HG03558 (cell line): ENCODE results near the gene FEM1C.

Experiments used
- ATAC-seq: cut with Tn5 transposase; IDR thresholded peaks from one replicate; pipeline ENCODE4 v1.9.1; 2021; ENCODE audit warnings: moderate number of reproducible peaks; ENCODE audit not compliant: unreplicated experiment; ENCODE audit errors: extremely low read depth

The FEM1C gene

DNA sequence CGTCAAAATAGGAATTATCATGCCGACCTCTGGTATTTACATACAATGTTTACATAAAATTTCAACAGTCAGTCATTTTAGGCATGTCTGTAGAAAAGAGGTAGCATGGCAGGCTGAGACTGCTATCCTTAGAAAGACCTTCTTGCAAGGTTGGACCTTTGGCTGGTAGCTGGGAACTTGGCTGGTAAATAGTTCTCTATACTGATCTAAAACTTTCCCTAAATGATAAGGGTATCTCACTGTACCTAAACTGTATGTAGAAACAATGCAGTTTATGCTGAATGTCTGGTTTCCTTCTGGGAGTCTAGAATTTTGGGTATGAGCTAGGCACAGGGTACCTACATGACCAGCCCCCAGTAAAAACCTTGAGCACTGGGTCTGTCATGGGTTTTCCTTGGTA, 18.0 kb downstream of the FEM1C start:
- ATAC-seq = no peak

DNA sequence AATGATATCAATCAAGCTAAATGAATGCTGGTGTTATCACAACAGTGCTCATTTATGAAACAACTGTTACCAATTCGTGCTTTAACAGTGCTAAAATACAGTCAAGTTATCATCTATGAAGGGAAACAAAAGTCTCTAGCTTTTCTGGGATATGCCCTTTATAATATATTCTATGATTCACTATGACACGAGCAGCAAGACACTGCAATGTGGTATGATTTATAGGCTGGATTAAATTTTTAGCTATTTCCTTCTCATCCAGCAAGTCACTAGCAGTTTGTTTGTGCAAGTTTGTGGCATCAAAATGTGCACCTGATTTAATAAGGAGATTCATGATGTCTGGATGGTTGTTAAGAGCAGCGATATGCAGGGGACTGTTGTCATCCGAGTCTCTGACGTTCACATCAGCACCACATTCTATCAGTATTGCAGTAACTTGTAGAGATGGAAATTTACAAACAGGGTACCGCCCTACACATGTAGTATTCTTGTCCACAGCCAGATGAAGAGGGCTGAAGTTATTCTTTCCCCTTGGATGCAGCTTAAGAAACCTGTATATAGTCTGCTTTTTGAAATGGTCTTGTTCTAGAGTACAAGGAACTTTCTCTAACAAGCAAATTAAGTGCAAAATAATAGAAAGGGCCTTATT, 20.3 kb downstream of the FEM1C start:
- ATAC-seq = no peak

DNA sequence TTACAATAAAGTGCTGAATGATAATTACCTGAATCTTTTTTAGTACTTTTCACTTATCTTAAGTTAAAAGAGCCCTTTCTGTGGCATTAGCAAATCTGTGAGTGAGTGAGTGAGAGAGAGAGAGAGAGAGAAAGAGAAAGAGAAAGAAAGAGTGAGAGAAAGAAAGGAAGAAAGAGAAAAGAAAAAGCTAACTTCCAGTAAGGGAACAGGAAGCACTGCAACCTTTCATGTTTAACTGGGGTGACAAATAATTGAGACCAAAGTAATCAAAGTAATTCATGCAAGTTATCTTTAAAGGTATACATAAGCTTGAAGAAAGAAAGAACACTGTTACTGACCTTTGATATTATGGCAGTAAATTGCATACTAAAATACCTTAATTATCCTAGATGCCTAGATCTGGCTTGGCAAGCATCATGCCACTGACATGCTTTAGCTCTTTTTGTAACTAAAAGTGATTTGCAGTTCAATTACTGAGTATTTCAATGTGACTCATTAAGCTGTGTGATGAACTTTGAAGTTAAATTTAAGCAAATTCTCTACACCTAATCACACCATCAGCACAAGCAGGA, 21.7 kb downstream of the FEM1C start:
- ATAC-seq = no peak

DNA sequence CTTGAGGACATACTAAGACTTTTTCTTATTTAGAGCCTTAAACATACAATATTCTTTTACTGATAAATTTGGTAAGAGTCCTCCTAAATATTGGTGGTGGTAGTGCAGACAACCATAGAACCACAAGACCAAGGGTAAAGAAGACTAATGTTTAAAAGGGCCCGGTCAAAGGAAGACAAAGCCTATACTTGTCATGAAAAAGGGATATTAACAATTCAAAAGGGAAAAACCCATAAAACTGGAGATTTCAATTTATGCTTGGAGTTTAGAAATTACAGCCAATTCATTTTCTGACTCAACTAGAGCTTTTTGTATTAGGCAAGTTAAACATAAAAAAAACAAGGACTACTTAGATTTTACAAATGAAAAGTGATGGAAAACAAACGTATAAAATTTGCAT, 24.4 kb downstream of the FEM1C start:
- no peak for ATAC-seq

DNA sequence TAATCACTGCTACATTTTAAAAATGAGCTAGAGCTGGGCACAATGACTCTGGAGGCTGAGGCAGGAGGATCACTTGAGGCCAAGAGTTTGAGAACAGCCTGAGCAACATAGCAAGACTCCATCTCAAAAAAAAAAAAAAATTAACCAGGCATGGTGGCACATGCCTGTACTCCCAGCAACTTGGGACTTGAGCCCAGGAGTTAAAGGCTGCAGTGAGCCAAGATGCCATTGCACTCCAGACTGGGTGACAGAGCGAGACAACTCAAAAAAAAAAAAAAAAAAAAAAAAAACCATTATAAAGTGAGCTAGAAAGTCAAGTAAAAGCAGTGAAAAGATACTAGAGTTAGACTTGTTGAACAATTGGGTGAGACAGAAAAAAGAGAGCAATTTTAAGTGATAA, 28.2 kb downstream of the FEM1C start:
- ATAC-seq = no peak

DNA sequence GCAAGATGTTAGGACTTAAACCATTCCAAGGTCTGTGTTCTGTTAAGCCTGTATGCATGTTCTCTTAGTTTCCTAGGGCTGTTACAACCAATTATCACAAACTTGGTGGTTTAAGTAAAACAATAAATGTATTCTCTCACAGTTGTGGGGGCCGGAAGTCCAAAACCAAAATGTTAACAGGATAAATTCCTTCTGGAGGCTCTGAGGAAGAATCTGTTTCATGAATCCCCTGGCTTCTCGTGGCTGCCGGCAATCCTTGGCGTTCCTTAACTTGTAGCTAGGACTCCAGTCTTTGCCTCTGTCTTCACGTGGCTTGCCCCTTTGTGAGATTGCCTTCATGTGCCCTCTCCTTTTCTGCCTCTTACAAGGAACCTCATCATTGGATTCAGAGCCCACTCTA, 30.4 kb downstream of the FEM1C start:
- no peak for ATAC-seq

DNA sequence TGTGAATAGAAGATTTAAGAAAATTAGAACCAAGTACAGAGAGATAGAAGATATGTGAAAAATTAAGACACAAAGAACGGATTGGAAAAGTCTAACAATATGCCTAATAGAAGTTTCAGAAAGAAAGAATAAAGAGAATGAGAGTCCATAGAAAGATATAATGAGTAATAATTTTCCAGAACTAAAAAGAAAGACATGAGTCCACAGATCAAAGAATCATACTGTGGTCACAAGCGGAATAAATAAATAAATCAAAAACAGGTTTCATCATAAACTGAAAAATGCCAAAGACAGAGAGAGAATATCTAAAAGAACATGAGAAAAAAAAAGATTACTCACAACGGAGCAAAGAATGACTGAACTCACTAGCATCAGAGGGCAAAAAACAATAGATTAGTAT, 32.9 kb downstream of the FEM1C start:
- no peak for ATAC-seq

DNA sequence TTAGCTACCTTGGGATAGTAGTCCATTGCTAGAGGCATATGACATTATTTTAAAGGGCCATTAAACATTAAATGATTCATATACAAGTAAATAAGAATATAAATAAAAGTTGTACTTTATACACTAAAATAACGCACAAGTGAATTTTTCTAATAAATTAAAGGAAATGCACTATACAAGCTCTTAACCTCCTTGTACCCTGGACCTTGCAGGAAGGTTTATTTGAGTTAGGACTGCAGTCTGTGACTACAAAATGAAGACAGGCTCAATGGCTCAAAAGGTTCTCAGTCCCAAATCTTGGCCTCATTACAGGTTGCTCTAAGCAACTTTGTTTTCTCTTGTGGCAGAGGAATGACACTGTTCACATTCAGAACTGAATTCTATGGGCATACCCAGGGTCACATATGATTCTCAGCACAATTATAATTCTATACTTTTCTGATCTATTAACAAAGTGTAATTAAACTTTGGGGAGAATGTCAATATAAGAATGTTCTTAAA, 34.4 kb downstream of the FEM1C start:
- ATAC-seq = no peak

DNA sequence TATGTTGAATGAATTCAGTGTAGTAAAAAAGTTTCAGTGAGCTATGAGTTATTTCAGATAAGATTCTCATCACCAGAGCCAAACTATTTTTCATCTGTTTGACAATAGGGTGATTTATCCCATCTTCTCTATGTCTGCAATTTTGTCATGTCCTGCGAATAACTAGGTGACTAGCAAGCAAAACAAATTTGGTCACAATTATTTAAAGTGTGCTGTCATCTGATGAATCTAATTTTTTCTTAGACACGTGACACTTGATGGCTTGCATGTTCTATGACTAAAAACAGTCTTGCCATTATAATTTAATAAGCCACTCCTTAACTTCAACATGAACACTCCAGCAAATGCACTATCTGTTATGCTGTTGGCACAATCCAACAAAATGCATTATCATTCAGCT, 35.0 kb downstream of the FEM1C start:
- no peak for ATAC-seq

DNA sequence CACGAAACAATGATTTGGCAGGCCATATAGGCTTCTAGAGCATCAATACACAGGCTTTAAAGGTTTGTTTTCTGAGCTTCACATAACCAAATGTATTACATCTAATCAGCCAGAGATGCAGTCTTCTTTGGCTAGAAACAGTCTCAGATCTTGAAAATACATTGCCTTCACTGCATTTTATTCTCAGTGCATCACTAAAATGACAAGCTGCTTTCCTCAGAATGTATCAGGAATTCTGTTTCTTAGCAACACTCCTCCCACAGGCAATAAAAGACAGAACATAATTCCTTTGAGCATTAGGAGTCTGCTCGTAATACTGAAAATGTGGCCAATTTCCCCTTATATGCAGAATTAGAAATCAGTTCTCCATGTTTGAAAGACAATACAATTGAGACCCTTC, 36.9 kb downstream of the FEM1C start:
- no peak for ATAC-seq

DNA sequence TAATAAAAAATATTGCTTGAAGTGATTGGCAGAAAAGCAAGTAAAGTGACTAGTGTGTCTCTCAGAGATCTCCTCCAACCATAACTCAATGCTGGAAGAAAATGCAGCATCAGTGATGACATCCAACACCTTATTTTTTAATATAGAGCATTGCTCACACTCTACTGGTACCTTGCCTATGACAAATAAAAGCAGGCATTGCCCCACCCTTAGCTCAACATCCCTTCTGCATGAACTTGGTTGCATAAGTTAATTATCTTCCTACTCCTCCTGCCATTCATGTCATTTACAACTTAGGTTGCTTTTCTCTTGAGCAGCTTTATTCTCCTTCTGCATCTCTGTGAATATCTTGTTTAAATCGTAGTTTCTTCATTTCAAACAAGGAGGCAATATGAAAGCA, 41.2 kb downstream of the FEM1C start:
- ATAC-seq = no peak

DNA sequence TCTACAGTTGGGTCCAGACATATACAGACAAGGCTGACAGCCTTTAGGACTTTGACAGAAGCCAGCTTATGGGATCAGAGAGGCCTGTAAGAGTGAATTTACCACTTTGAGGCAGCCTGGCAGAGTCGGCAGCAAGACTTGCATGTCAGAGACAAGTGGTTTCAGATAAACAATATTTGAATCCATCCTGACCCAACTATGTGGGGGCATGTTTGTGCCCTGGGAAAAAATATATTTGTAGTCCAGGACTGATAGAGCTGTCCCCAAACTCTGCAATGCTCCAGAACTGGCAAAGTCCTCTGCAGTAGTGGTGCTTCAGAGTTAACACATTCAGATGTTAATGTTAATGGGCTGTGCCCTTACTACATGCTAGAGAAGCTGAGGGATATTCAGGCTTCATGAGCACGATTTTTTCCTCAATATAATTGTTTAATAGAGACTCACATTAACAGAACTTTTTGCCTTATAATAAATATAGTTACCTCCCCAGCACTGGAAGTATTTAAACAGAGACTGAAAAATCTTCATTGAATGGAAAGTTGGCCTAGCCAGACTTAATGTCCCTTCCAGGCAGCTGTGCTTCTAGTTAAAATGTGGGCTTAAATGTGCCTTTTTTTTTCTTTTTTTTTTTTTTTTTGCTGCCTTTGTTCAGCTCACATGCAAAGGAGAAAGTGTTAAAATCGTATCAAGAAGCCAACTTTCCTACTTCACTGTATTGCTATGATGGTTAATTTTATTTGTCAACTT, 42.9 kb downstream of the FEM1C start:
- no peak for ATAC-seq

DNA sequence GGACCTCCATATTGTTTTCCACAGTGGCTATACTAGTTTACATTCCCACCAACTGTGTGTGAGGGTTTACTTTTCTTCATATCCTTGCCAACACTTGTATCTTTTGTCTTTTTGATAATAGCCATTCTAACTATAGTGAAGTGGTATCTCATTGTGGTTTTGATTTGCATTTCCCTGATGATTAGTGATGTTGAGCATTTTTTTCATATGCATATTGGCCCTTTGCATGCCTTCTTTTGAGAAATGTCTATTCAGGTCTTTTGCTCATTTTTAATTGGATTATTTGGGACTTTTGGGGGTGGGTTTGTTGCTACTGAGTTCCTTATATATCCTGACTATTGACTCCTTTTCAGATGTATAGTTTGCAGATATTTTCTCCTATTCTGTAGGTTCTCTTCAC, 44.4 kb downstream of the FEM1C start:
- no peak for ATAC-seq

DNA sequence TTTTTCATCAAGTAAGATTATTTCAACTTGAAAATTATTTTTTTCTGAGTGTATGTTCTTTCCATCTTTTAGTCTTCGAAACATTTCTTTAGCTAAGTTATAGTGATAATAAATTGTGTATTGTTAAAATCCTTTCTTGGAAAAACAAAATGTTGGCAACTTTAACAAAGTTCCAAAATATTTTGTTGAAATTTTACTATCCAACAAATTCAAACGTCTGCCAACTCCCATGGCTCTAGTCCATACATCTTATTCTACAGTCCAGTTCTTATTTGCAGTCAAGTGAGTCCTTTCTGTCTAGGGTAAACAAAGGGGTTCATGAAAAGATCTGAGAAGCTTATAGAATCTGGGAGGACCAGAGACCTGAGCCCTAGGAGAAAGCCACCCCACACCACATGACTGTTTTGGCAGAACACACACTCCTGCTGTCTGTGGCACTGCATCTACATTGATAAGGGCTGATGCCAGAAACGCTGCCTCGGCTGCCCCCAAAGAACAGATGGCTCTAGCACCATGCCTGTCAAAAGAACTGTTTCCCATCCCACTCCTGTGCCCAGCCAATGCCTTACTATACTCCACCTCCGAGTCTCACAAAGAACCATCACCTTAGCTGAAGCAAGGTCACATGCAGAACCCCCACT, 47.5 kb downstream of the FEM1C start:
- ATAC-seq = no peak

DNA sequence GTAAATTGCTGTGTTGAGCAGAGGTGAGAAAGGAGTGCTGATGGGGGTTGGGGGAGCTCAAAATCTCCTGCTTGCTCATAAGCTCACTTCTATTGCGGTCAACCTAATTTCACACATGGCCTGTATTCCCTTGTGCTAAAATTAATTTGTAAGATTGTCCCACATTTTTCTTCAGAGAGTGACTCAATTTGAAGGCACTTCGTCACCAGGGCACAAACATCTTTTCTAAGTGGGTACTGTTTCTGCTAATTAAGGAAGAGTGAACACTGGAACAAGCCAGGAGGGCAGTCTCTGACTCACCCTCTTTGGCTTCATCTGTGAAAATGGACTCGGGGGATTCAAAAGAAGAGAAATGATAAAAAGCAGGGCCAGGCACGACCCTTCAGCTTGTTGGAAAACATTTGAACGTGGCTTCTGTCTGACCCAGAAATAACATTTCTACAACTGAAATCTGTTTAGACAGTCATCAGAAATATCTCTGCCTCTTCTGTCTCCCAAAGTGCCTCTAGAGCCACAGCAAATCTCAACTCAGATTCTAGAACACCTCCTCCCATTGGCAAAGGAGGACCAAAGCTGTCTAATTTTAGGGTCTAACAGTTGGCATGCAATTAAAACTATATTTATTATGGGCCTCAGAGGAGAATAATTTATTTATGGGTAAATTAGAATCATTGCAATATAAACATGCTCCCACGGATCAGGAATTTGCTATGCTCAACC, 49.8 kb downstream of the FEM1C start:
- ATAC-seq = no peak

DNA sequence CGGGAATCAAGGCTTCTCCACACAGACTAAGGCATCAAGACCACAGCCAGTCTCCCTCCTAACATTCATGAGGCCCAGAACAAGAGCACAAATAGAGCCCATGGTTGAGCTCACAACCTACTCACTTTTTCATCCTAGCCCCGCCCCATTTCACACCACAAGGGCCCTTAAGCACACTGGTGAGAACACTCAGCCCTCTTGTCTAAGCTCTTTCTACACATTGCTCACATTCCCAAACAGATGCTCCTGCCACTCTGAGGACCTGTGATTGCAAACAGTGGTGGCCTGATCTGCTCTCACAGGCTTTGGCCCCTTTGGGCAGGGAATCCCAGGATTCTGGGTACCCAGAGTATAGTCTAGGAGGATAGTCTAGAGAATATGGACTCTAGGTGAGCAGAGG, 54.0 kb downstream of the FEM1C start:
- no peak for ATAC-seq

DNA sequence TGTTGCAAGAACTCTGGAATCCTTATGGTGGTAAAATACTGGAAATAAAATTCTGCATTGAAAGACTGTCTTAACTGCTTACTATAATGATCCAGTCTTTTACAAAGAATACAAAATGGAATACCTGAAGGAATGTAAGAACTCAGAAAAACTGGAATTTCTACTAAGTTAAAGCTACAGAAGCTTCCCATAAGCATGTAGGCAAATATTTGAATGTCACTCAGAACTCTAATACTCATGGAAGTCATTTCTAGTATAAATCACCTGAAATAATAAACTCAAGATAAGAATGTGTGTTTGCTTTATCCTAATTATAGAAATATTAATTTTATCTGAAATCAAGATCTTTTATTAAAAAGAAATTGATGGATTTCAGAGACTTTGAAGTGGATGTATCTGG, 54.8 kb downstream of the FEM1C start:
- ATAC-seq = no peak

DNA sequence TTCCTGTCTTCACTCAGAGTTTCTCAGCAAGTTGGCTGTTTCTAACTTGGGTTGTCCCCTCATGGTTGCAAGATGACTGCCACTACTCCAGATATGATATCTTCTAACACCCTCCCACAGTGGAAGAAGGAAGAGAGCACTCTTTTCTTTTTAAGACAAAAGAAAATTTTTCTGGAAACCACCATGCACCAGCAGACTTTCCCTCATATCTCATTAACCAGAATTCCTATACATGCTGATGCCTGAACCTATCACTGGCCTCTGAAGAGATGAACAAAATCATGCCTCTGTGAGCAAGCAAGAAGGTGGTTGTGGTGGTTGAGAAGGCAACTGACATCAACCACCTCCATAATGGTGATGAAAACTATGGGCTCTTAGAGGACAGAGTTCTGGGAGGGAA, 56.8 kb downstream of the FEM1C start:
- ATAC-seq = no peak

DNA sequence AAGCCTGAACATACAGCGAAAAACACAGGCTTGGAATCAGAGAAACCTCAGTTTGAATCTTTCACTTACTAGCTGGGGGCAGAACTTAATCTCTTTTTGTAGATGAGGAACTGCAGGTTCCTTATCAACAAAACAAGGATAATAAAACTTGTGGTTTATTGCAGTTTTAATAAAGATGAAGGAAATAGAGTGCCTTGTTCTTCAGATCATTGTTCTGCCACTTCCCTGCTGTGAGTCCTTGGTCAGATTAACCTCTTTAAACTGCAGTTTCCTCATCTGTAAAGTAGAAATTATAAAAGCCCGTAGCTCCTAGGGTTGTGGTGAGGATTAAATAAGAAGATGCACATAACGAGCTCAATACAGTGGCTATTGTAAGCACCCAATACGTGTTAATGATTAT, 57.4 kb downstream of the FEM1C start:
- ATAC-seq = no peak

DNA sequence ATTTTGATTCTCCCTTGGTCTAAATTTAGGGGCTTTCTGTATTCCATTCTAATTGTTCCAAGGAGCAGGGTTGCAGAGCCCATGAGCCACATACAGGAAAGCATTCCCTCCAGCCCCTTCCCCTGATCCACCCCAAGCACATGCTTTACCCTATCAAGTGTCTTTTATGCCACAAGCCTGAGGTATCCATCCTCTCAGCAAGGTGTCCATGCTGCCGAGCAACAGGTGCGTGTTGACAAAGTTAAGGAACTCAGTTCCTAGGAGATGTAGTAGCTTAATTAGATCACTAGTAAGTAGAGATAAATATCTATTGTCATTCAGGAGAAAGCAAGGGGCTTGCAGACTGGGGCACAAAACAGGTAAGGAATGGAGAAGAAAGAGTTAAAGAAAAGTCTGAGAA, 57.8 kb downstream of the FEM1C start:
- no peak for ATAC-seq

DNA sequence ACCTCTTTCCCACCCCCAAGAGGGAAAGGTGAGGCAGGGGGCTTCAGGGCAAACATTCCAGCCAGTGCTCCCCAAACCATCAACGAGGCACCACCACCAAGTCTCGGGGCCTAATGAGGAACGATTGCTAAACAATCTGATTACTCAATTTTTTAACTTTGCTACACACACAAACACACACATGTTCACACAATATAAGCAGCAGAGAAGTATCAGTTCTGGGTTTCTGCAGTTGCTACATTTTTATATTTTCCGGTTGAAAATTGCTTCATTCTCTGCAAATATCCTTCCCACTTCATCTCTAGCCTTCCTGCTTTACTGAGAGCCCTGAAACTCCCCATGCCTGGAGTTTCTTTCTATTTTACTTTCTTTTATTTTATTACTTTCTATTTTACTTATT, 60.2 kb downstream of the FEM1C start:
- ATAC-seq = no peak
